ENCODE data around the gene NRP1.

NRP1 gene

GRCh38 chr10:33256458-33256857, 78.0 kb downstream of the NRP1 start:
- DNase-seq, result no peak

- DNase-seq, result no peak
Observed at GRCh38 chr10:33254556-33255160, 79.8 kb downstream of the NRP1 start.

- DNase-seq, result no peak
Observed at GRCh38 chr10:33253411-33253810, 81.1 kb downstream of the NRP1 start.

GRCh38 chr10:33252794-33253203, 81.7 kb downstream of the NRP1 start:
- no peak for DNase-seq

GRCh38 chr10:33252324-33252723, 82.1 kb downstream of the NRP1 start:
- DNase-seq, result no peak

- peak; percentile 20 for DNase-seq
Observed at GRCh38 chr10:33249659-33250345, 84.7 kb downstream of the NRP1 start.

GRCh38 chr10:33249137-33249536, 85.3 kb downstream of the NRP1 start:
- DNase-seq, result no peak

GRCh38 chr10:33248638-33249037, 85.8 kb downstream of the NRP1 start:
- peak; percentile 4 for DNase-seq

- DNase-seq, result no peak
Observed at GRCh38 chr10:33247221-33247922, 87.1 kb downstream of the NRP1 start.

GRCh38 chr10:33245343-33245742, 89.1 kb downstream of the NRP1 start:
- DNase-seq, result no peak

GRCh38 chr10:33244354-33244967, 90.0 kb downstream of the NRP1 start:
- DNase-seq, result no peak

- no peak for DNase-seq
Observed at GRCh38 chr10:33243703-33244102, 90.8 kb downstream of the NRP1 start.

- DNase-seq, result no peak
Observed at GRCh38 chr10:33242931-33243330, 91.5 kb downstream of the NRP1 start.

- no peak for DNase-seq
Observed at GRCh38 chr10:33241351-33241750, 93.1 kb downstream of the NRP1 start.

GRCh38 chr10:33240931-33241330, 93.5 kb downstream of the NRP1 start:
- DNase-seq, result no peak

- DNase-seq, result no peak
Observed at GRCh38 chr10:33240258-33240657, 94.2 kb downstream of the NRP1 start.

GRCh38 chr10:33239257-33239656, 95.2 kb downstream of the NRP1 start:
- no peak for DNase-seq

- no peak for DNase-seq
Observed at GRCh38 chr10:33238643-33239042, 95.8 kb downstream of the NRP1 start.

- no peak for DNase-seq
Observed at GRCh38 chr10:33237736-33238624, 96.5 kb downstream of the NRP1 start.

GRCh38 chr10:33236916-33237315, 97.6 kb downstream of the NRP1 start:
- no peak for DNase-seq

- no peak for DNase-seq
Observed at GRCh38 chr10:33235951-33236350, 98.5 kb downstream of the NRP1 start.

- DNase-seq, result no peak
Observed at GRCh38 chr10:33235251-33235884, 99.1 kb downstream of the NRP1 start.
